ENCODE data around the gene CILP2. TPM values are rescaled to one million over a fixed set of nuclear protein-coding genes. Genes with fewer than 3 reads are reported as not detected.

CILP2 gene
- total and polyA plus RNA-seq, 7 experiments from 2014 or later, result 0.27 to 0.69 (median 0.49) TPM; not detected in 1

DNA sequence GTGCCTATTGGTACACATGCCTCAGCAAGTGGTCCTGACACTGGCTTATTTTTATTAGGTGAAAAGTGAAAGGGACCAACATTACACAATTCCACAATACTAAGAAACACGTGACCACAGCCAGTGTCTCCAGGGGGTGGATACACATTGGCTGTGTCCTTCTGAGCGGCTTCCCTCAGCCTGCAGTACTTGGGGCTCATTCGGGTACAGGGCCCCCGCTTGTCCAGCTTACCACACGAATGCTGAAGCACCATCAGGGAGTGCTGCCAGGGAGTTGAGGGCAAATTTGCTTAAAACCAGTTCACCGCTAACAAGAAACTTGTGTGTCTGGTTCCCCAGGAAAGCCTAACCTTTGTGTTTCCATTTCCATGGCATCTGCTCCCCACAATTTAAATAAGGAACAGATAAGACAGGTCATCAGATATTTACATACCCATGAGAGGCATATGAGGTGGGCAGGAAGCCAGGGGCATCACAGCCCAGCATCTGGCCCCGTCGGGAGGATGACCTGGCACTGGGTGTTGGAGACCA, 57.2 kb downstream of the CILP2 start:
- intact Hi-C loops (cut with micrococcal nuclease), result loop anchor here in 1 of 2 donors (5.0 kb wide), 1 partner anchor 43 kb away; no protein-coding TSS in a partner anchor
- POLR2A ChIA-PET, result interaction anchor here (7.8 kb wide), 1 partner anchor 8 kb away, joined by 49 read pairs; no protein-coding TSS in a partner anchor
- no peak overlapping the region for H3K27ac ChIP-seq (ENCODE audit: low read depth, low read length)
- H3K27me3 ChIP-seq (ENCODE audit: control insufficient read depth in 2 of 2, insufficient read depth in 2 of 2, low read length in 2 of 2), result no peaks in the 10 kb centered on the region
- CTCF ChIA-PET, result interaction anchor here (1.0 kb wide), 1 partner anchor 36 kb away, joined by 3 read pairs; no protein-coding TSS in a partner anchor
- H3K4me3 ChIP-seq (ENCODE audit: low read length), result no peak overlapping the region
- ATAC-seq (no peak), DNase-seq (no peak)
- peaks cover 0 to 42% (median 10%) of the 10 kb centered on the region in 5 donors for H3K36me3 Mint-ChIP-seq
- peaks cover 24 to 73% (median 59%) of the 10 kb centered on the region in 7 donors for H3K4me1 Mint-ChIP-seq
- H3K9me3 Mint-ChIP-seq, result no peaks in the 10 kb centered on the region
- H3K4me1 ChIP-seq (ENCODE audit: control insufficient read depth in 2 of 2, insufficient read depth in 2 of 2, low read length in 2 of 2), result peaks cover 40 to 52% of the 10 kb centered on the region in 2 donors
- peak overlapping the region; percentile 56 to 95 (median 81) for H3K27ac Mint-ChIP-seq
- H3K27me3 Mint-ChIP-seq, result no peaks in the 10 kb centered on the region
- H3K36me3 ChIP-seq (ENCODE audit: control insufficient read depth in 2 of 3, insufficient read depth in 3 of 3, low read length in 3 of 3), result peaks cover 0 to 18% (median 0%) of the 10 kb centered on the region in 3 experiments
- no peaks in the 10 kb centered on the region for H3K9me3 ChIP-seq (ENCODE audit: control insufficient read depth in 2 of 3, low read length in 3 of 3)
- H3K4me3 Mint-ChIP-seq, result peak overlapping the region in 1 of 10 donors; percentile 3

Other genes starting within 250 kb of the CILP2 start
- 10 to 100 TPM; 59.7 to 96.6 (median 77.5) TPM for gene SUGP1, start 217.8 kb upstream of the CILP2 start, total RNA-seq
- gene SUGP1, start 217.8 kb upstream of the CILP2 start, polyA plus RNA-seq, result 10 to 100 TPM; 36.0 to 40.8 TPM
- 100 to 1,000 TPM in 4 of 5 experiments, 10 to 100 TPM in 1; 93.7 to 170 (median 136) TPM for gene MAU2, start 217.4 kb upstream of the CILP2 start, total RNA-seq
- gene MAU2, start 217.4 kb upstream of the CILP2 start, polyA plus RNA-seq, result 10 to 100 TPM; 16.5 to 29.3 TPM
- gene GATAD2A, start 132.6 kb upstream of the CILP2 start, total RNA-seq, result 100 to 1,000 TPM in 4 of 5 experiments, 10 to 100 TPM in 1; 97.9 to 123 (median 116) TPM
- gene GATAD2A, start 132.6 kb upstream of the CILP2 start, polyA plus RNA-seq, result 10 to 100 TPM; 11.3 to 25.7 TPM
- 10 to 100 TPM in 1 of 5 experiments, 1 to 10 TPM in 4; 3.3 to 11.3 (median 5.2) TPM for gene TSSK6, start 22.7 kb upstream of the CILP2 start, total RNA-seq
- gene TSSK6, start 22.7 kb upstream of the CILP2 start, polyA plus RNA-seq, result 1 to 10 TPM; 1.4 to 4.2 TPM
- 100 to 1,000 TPM; 172 to 362 (median 176) TPM for gene NDUFA13, start 22.0 kb upstream of the CILP2 start, total RNA-seq
- 100 to 1,000 TPM; 363 to 380 TPM for gene NDUFA13, start 22.0 kb upstream of the CILP2 start, polyA plus RNA-seq
- 10 to 100 TPM in 3 of 5 experiments, 1 to 10 TPM in 2; 3.3 to 18.2 (median 12.7) TPM for gene YJEFN3, start 9.4 kb upstream of the CILP2 start, total RNA-seq
- under 1 TPM in 1 of 2 donors, not detected in 1; 0.68 TPM for gene YJEFN3, start 9.4 kb upstream of the CILP2 start, polyA plus RNA-seq
- gene PBX4, start 80.4 kb downstream of the CILP2 start, total RNA-seq, result 10 to 100 TPM; 22.6 to 42.7 (median 42.0) TPM
- 1 to 10 TPM; 3.8 to 9.2 TPM for gene PBX4, start 80.4 kb downstream of the CILP2 start, polyA plus RNA-seq
- 10 to 100 TPM; 64.4 to 91.7 (median 75.0) TPM for gene LPAR2, start 90.0 kb downstream of the CILP2 start, total RNA-seq
- gene LPAR2, start 90.0 kb downstream of the CILP2 start, polyA plus RNA-seq, result 10 to 100 TPM; 16.5 to 43.2 TPM
- gene GMIP, start 105.4 kb downstream of the CILP2 start, total RNA-seq, result 100 to 1,000 TPM in 3 of 5 experiments, 10 to 100 TPM in 2; 97.2 to 141 (median 109) TPM
- gene GMIP, start 105.4 kb downstream of the CILP2 start, polyA plus RNA-seq, result 10 to 100 TPM; 32.9 to 68.6 TPM
- gene ATP13A1, start 125.4 kb downstream of the CILP2 start, total RNA-seq, result 100 to 1,000 TPM in 2 of 5 experiments, 10 to 100 TPM in 3; 86.5 to 138 (median 98.9) TPM
- gene ATP13A1, start 125.4 kb downstream of the CILP2 start, polyA plus RNA-seq, result 10 to 100 TPM; 22.2 to 52.7 TPM
- 100 to 1,000 TPM in 2 of 5 experiments, 10 to 100 TPM in 3; 67.8 to 202 (median 74.9) TPM for gene ZNF101, start 130.6 kb downstream of the CILP2 start, total RNA-seq
- gene ZNF101, start 130.6 kb downstream of the CILP2 start, polyA plus RNA-seq, result 100 to 1,000 TPM; 113 to 143 TPM
- 10 to 100 TPM in 4 of 5 experiments, 1 to 10 TPM in 1; 7.0 to 35.0 (median 30.3) TPM for gene ZNF14, start 194.8 kb downstream of the CILP2 start, total RNA-seq
- 10 to 100 TPM; 15.6 to 17.6 TPM for gene ZNF14, start 194.8 kb downstream of the CILP2 start, polyA plus RNA-seq

All from naive thymus-derived CD4-positive, alpha-beta T cell (primary cell).